IMR-90 (cell line): ENCODE data around the gene TUSC2. TPM values are rescaled to one million over a fixed set of nuclear protein-coding genes. Genes with fewer than 3 reads are reported as not detected.

ENCODE experiments used
- ATAC-seq: fragments of 200-7000 bp; cut with Tn5 transposase; 2 replicates; pipeline ENCODE4 v1.9.1; 2020; ENCODE audit warnings: low read depth, mild to moderate bottlenecking, moderate library complexity
- BruUV-seq: library from RNA; stranded (reverse); fragments of 400-500 nt; replicated peaks from 2 replicates; lab custom pipeline; 2021; lab: Mats Ljungman, UMichigan
- CTCF ChIA-PET: fragments of 300-600 bp; formaldehyde crosslinking; extraction: SDS; loops from one replicate; lab custom pipeline; 2021; ENCODE audit warnings: antibody characterized with exemption; lab: Yijun Ruan, JAX
- POLR2A ChIA-PET: fragments of 300-600 bp; sonication (Branson Sonifier 250); formaldehyde crosslinking; loops from one replicate; lab custom pipeline; 2022; ENCODE audit warnings: antibody characterized with exemption; ENCODE audit not compliant: unreplicated experiment; lab: Charles Lee
- DNase-seq: peaks from one replicate; pipeline ENCODE4 v3.0.0; 2013
- H2AFZ ChIP-seq: replicated peaks from 2 replicates; pipeline ENCODE3; 2013; ENCODE audit warnings: low read length, mild to moderate bottlenecking; ENCODE audit not compliant: poor library complexity
- H2AK5ac ChIP-seq: 2 replicates; pipeline ENCODE4 v1.6.1; 2013; ENCODE audit warnings: low read depth, low read length, inconsistent platforms
- H2AK9ac ChIP-seq: replicated peaks from 2 replicates; pipeline ENCODE3; 2013; ENCODE audit warnings: mild to moderate bottlenecking, low read depth, low read length, moderate library complexity; ENCODE audit not compliant: poor library complexity
- H2BK120ac ChIP-seq: 2 replicates; pipeline ENCODE4 v1.6.1; 2013; ENCODE audit warnings: low read depth, low read length, inconsistent platforms
- H2BK15ac ChIP-seq: 3 replicates; pipeline ENCODE4 v1.6.1; 2013; ENCODE audit warnings: low read depth, low read length, inconsistent platforms
- H2BK20ac ChIP-seq: 2 replicates; pipeline ENCODE4 v1.6.1; 2013; ENCODE audit warnings: low read depth, mild to moderate bottlenecking, inconsistent platforms, low read length, moderate library complexity
- H2BK5ac ChIP-seq: 2 replicates; pipeline ENCODE4 v1.6.1; 2013; ENCODE audit warnings: mild to moderate bottlenecking, low read depth, low read length, inconsistent platforms; ENCODE audit not compliant: poor library complexity, severe bottlenecking
- H3K14ac ChIP-seq: replicated peaks from 2 replicates; pipeline ENCODE4 v1.6.1; 2013; ENCODE audit warnings: low read depth, low read length, inconsistent platforms
- H3K18ac ChIP-seq: 2 replicates; pipeline ENCODE4 v1.6.1; 2013; ENCODE audit warnings: low read depth, low read length, control low read depth
- H3K23ac ChIP-seq: 2 replicates; pipeline ENCODE4 v1.6.1; 2013; ENCODE audit warnings: low read depth, low read length, inconsistent platforms
- H3K27ac ChIP-seq: 2 replicates; pipeline ENCODE4 v1.5.1; 2013; ENCODE audit warnings: mild to moderate bottlenecking, control low read depth, low read length; ENCODE audit not compliant: insufficient read depth
- H3K27me3 ChIP-seq: 2 replicates; pipeline ENCODE4 v1.6.1; 2013; ENCODE audit warnings: low read length; ENCODE audit not compliant: control insufficient read depth, insufficient read depth
- H3K36me3 ChIP-seq: 2 replicates; pipeline ENCODE4 v1.6.1; 2013; ENCODE audit warnings: low read length, mixed read lengths; ENCODE audit not compliant: control insufficient read depth, insufficient read depth
- H3K4ac ChIP-seq: 2 replicates; pipeline ENCODE4 v1.6.1; 2013; ENCODE audit warnings: low read depth, low read length, inconsistent platforms
- H3K4me1 ChIP-seq: 2 replicates; pipeline ENCODE4 v1.6.1; 2013; ENCODE audit warnings: low read length, mixed read lengths; ENCODE audit not compliant: control insufficient read depth, insufficient read depth
- H3K4me2 ChIP-seq: 2 replicates; pipeline ENCODE4 v1.6.1; 2013; ENCODE audit warnings: low read depth, mild to moderate bottlenecking, control low read depth, low read length, moderate library complexity
- H3K4me3 ChIP-seq: 2 replicates; pipeline ENCODE4 v1.5.1; 2013; ENCODE audit warnings: low read depth, mild to moderate bottlenecking, control low read depth, low read length, moderate library complexity; ENCODE audit not compliant: insufficient read depth
- H3K56ac ChIP-seq: 2 replicates; pipeline ENCODE4 v1.6.1; 2013; ENCODE audit warnings: low read length, inconsistent platforms; ENCODE audit not compliant: insufficient read depth; ENCODE audit errors: extremely low read depth
- H3K79me1 ChIP-seq, 2 experiments: 2 replicates each; pipeline ENCODE4 v1.6.1; 2013; ENCODE audit warnings: low read length in 2 of 2, inconsistent platforms in 1 of 2, low read depth in 1 of 2
- H3K9ac ChIP-seq: 2 replicates; pipeline ENCODE4 v1.6.1; 2013; ENCODE audit warnings: low read depth, low read length, control low read depth
- H3K9me1 ChIP-seq: 2 replicates; pipeline ENCODE4 v1.6.1; 2013; ENCODE audit warnings: low read length, inconsistent platforms; ENCODE audit not compliant: insufficient read depth
- H3K9me3 ChIP-seq: 2 replicates; pipeline ENCODE4 v1.6.1; 2013; ENCODE audit warnings: low read length; ENCODE audit not compliant: control insufficient read depth, insufficient read depth
- H4K20me1 ChIP-seq: 2 replicates; pipeline ENCODE4 v1.6.1; 2013; ENCODE audit warnings: low read length, inconsistent platforms; ENCODE audit not compliant: insufficient read depth
- H4K5ac ChIP-seq: 2 replicates; pipeline ENCODE4 v1.6.1; 2013; ENCODE audit warnings: mild to moderate bottlenecking, low read depth, low read length, control low read depth
- H4K8ac ChIP-seq, 2 experiments: 2 replicates each; pipeline ENCODE4 v1.6.1; 2013; ENCODE audit warnings: low read depth in 2 of 2, low read length in 2 of 2, control low read depth in 1 of 2, inconsistent platforms in 1 of 2
- H4K91ac ChIP-seq: 2 replicates; pipeline ENCODE4 v1.6.1; 2013; ENCODE audit warnings: low read depth, low read length, inconsistent platforms; ENCODE audit not compliant: insufficient read depth
- BHLHE40 ChIP-seq: fragments of 150-350 bp; IDR thresholded peaks from 2 replicates; pipeline ENCODE4 v1.6.1; 2016; ENCODE audit warnings: mild to moderate bottlenecking, low read depth, low read length
- CEBPB ChIP-seq: IDR thresholded peaks from 2 replicates; pipeline ENCODE4 v1.6.1; 2012; ENCODE audit warnings: low read depth, low read length, improper control_type of control experiment
- CHD1 ChIP-seq: IDR thresholded peaks from 2 replicates; pipeline ENCODE4 v1.6.1; 2012; ENCODE audit warnings: low read depth, low read length, improper control_type of control experiment
- ELK1 ChIP-seq: fragments of 150-350 bp; IDR thresholded peaks from 2 replicates; pipeline ENCODE4 v1.6.1; 2016; ENCODE audit warnings: low read depth, mild to moderate bottlenecking, low read length, moderate library complexity, borderline replicate concordance
- MAFK ChIP-seq: IDR thresholded peaks from 2 replicates; pipeline ENCODE4 v1.6.1; 2012; ENCODE audit warnings: low read depth, low read length, improper control_type of control experiment
- MAZ ChIP-seq: IDR thresholded peaks from 2 replicates; pipeline ENCODE4 v1.6.1; 2012; ENCODE audit warnings: low read depth, mild to moderate bottlenecking, low read length, improper control_type of control experiment, moderate library complexity, borderline replicate concordance
- MXI1 ChIP-seq: IDR thresholded peaks from 2 replicates; pipeline ENCODE4 v1.6.1; 2012; ENCODE audit warnings: low read depth, mild to moderate bottlenecking, low read length, moderate library complexity, borderline replicate concordance
- NFE2L2 ChIP-seq: fragments of 150-350 bp; IDR thresholded peaks from 2 replicates; pipeline ENCODE4 v1.6.1; 2016; ENCODE audit warnings: low read depth, mild to moderate bottlenecking, low read length
- POLR2A ChIP-seq: IDR thresholded peaks from 2 replicates; pipeline ENCODE4 v1.6.1; 2012; ENCODE audit warnings: mild to moderate bottlenecking, low read depth, low read length
- RAD21 ChIP-seq: IDR thresholded peaks from 2 replicates; pipeline ENCODE4 v1.6.1; 2012; ENCODE audit warnings: low read length, improper control_type of control experiment
- RCOR1 ChIP-seq: IDR thresholded peaks from 2 replicates; pipeline ENCODE4 v1.6.1; 2012; ENCODE audit warnings: mild to moderate bottlenecking, low read length, improper control_type of control experiment; ENCODE audit not compliant: insufficient replicate concordance
- RFX5 ChIP-seq: IDR thresholded peaks from 2 replicates; pipeline ENCODE4 v1.8.0; 2012; ENCODE audit warnings: low read depth, mild to moderate bottlenecking, low read length, moderate library complexity
- SMC3 ChIP-seq: fragments of 150-350 bp; IDR thresholded peaks from 2 replicates; pipeline ENCODE4 v1.6.1; 2016; ENCODE audit warnings: low read depth, mild to moderate bottlenecking, antibody characterized with exemption, low read length, moderate library complexity
- WGBS, 2 experiments: methylation state at CpG; one replicate each; pipeline versions ENCODE4 v1.1.5 to v1.1.7; 2013; ENCODE audit warnings: missing lambda C conversion rate in 2 of 2; ENCODE audit not compliant: insufficient read length in 1 of 2; ENCODE audit errors: extremely low coverage in 2 of 2; 5-methylcytosine and 5-hydroxymethylcytosine counted together
- dilution Hi-C: fragments of 300-500 bp; cut with HindIII; formaldehyde crosslinking; loops from one replicate; pipeline ENCODE4 v1.14.3; 2018; ENCODE audit warnings: low sequenced_read_pairs; ENCODE audit not compliant: unreplicated experiment
- in situ Hi-C: fragments of 300-500 bp; cut with MboI; formaldehyde crosslinking; loops from 3 replicates; pipeline ENCODE4 v1.14.3; 2019; ENCODE audit warnings: low sequenced_read_pairs, inconsistent platforms, mixed read lengths
- intact Hi-C: fragments of 100-400 bp; cut with micrococcal nuclease; formaldehyde crosslinking; loops from 2 replicates; pipeline ENCODE4 v1.10.0; 2022
- polyA plus RNA-seq, 3 experiments: library from polyadenylated mRNA; depleted of rRNA; stranded (reverse); fragments of >200 nt; gene quantifications; 2 replicates each; pipeline ENCODE4 v1.2.3, GENCODE V29; 2012; ENCODE audit warnings: low replicate concordance in 1 of 3
- total RNA-seq: library from RNA; depleted of rRNA; stranded (reverse); fragments of >200 nt; gene quantifications from 2 replicates; pipeline ENCODE4 v1.2.3, GENCODE V29; 2012
- TF ChIP-seq, protein P1 (sequence below): fragments of 150-350 bp; IDR thresholded peaks from 2 replicates; pipeline ENCODE4 v1.6.1; 2017; ENCODE audit warnings: mild to moderate bottlenecking, antibody characterized with exemption, low read length, low read depth

Gene TUSC2
- total and polyA plus RNA-seq, 2 of the 4 experiments (the other 2 are of a cell fraction): 13.4 to 24.0 TPM

DNA sequence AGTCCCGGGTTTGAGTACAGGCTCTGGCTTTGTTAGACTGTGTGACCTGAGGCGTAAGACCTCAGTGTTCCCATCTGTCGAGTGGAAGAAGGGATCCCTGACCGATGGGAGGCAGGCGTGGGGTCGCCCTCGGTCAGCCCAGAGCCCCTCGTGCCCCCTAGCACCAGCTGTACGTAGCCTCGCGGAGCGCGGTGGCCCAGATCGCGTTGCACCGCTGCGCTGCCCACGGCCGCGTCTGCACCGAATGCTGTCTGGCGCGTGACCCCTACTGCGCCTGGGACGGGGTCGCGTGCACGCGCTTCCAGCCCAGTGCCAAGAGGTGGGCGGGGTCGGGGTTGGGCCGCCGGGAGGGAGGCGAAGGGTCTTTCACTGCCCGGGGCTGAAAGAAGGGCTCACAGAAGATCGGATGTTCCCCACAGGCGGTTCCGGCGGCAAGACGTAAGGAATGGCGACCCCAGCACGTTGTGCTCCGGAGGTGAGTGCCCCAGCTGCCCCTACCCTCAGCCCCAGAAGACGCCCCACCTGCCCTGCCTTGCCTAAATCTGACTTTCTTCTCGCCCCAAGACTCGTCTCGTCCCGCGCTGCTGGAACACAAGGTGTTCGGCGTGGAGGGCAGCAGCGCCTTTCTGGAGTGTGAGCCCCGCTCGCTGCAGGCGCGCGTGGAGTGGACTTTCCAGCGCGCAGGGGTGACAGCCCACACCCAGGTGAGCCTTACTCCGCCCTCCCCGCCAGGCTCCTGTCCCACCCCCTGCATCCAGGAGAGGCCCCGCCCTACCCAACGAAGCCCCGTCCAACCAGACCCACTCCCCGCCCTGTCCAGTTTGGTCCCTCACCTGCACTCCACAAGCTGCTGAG is 52.7 kb downstream of the TUSC2 start:
- H3K27me3 ChIP-seq: no peaks in the 10 kb centered on the region
- DNase-seq (no peak), ATAC-seq (no peak)
- ChIA-PET POLR2A (no interaction called here), CTCF (interaction anchor here (0.7 kb wide), 1 partner anchor 50 kb away, joined by 3 read pairs; no protein-coding TSS in a partner anchor)
- no peak overlapping the region for H3K18ac ChIP-seq
- H3K36me3 ChIP-seq: peaks cover 20% of the 10 kb centered on the region; the same call in 1 of the 2 replicates
- no peak overlapping the region for H4K91ac ChIP-seq
- peaks cover 3 to 9% of the 10 kb centered on the region in 2 experiments; a peak in 3 of 4 replicates for H3K79me1 ChIP-seq
- WGBS, 2 experiments: 49% methylated on average over 32 of the region's 65 CpGs; no CpG with 5 or more reads in 1 of the 2 experiments
- H2BK15ac ChIP-seq: no peak overlapping the region
- no peak overlapping the region for H4K5ac ChIP-seq
- intact Hi-C loops: no loop called here
- H4K8ac ChIP-seq: no peak overlapping the region
- H2BK120ac ChIP-seq: no peak overlapping the region
- H3K23ac ChIP-seq: no peak overlapping the region
- peaks cover 4% of the 10 kb centered on the region; the same call in 1 of the 2 replicates for H3K9me1 ChIP-seq
- no peak overlapping the region for H3K4me3 ChIP-seq
- no peak overlapping the region for H3K9ac ChIP-seq
- H3K14ac ChIP-seq: no peak overlapping the region
- no TSS peak for BruUV-seq
- no peak overlapping the region for H2BK5ac ChIP-seq
- in situ Hi-C loops: no loop called here
- H3K4me1 ChIP-seq: peaks cover 9% of the 10 kb centered on the region
- H2AK5ac ChIP-seq: no peak overlapping the region
- peak overlapping the region; percentile 13 for H2AFZ ChIP-seq
- no peak overlapping the region for H3K4me2 ChIP-seq
- H3K27ac ChIP-seq: no peak overlapping the region
- no peaks in the 10 kb centered on the region for H3K9me3 ChIP-seq
- dilution Hi-C loops: no loop called here
- H2BK20ac ChIP-seq: no peak overlapping the region
- no peak overlapping the region for H3K4ac ChIP-seq
- H3K56ac ChIP-seq: no peak overlapping the region
- H2AK9ac ChIP-seq: peak overlapping the region; percentile 24
- no peaks in the 10 kb centered on the region for H4K20me1 ChIP-seq
- no peak for TF ChIP-seq CHD1
- TF ChIP-seq POLR2A: no peak
- no peak for TF ChIP-seq ELK1
- no peak for TF ChIP-seq MXI1
- no peak for TF ChIP-seq BHLHE40
- no peak for TF ChIP-seq RCOR1
- TF ChIP-seq SMC3: no peak
- TF ChIP-seq, protein P1, sequence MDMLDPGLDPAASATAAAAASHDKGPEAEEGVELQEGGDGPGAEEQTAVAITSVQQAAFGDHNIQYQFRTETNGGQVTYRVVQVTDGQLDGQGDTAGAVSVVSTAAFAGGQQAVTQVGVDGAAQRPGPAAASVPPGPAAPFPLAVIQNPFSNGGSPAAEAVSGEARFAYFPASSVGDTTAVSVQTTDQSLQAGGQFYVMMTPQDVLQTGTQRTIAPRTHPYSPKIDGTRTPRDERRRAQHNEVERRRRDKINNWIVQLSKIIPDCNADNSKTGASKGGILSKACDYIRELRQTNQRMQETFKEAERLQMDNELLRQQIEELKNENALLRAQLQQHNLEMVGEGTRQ: no peak
- no peak for TF ChIP-seq NFE2L2
- no peak for TF ChIP-seq RFX5
- TF ChIP-seq MAZ: no peak
- TF ChIP-seq RAD21: no peak
- no peak for TF ChIP-seq CEBPB
- TF ChIP-seq MAFK: no peak
